Raji (cell line): ENCODE data around the gene DDIT3.

ENCODE experiments used
- POLR2A ChIP-seq: IDR thresholded peaks from 2 replicates; pipeline ENCODE4 v1.6.1; 2011; ENCODE audit warnings: low read depth, low read length, control low read depth; ENCODE audit not compliant: insufficient read depth

Gene DDIT3, protein sequence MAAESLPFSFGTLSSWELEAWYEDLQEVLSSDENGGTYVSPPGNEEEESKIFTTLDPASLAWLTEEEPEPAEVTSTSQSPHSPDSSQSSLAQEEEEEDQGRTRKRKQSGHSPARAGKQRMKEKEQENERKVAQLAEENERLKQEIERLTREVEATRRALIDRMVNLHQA

DNA sequence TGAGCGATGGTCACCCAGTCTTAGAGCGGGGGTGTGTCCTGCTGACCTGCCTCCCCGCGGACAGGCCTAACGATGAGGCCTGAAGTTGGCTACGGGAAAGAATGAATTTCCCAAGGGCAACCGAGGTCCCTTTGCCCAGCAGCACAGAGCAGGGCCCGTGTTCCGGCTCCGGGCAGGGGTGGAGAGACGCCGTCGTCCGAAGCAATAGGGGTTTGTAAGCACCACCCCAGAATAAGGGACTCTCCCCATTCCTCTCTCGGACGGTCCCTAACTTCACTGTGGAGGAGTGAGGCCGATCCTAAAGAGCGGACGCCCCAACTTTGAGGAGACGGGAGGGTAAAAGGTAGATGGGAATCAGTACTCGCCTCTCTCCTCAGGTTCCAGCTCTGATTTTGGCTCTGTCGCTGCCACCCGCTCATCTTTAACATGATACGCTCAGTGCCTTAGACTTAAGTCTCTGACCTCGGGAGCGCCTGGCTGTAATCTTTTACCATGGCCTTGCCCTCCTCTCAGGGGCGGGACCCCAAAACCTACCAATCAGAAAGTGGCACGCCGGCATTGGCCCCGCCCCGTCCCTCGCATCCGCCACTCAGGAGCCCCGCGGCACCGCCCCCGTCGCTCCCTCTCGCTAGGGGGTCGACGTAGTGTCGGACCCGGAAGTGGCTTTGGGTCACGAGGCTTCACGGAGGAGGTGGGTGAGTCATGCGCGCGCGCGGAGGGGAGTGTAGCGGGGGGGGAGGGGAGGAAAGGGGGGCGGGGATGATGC, at the start of gene DDIT3:
TSS of gene DDIT3 (minus strand) at position 462 of the 766 bp plus-strand sequence. CDS start 3,108 bp downstream, outside the sequence.
- TF ChIP-seq POLR2A = peak; percentile 99

DNA sequence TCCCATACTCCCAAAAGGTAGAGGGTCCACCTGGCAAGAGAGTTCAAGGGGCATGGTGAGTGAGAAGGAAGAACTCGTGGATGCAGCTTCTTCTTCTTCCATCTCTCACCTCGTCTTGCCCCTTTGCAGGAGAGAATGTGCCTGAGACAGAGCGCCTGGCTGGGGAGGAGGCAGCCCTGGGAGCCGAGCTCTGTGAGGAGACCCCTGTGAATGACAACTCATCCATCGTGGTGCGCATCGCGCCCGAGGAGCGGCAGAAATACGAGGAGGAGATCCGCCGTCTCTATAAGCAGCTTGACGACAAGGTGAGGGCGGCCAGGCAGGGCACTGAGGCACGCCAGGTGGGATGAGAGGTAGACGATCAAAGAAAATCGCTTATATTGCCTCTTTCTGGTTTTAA, 49.5 kb upstream of the DDIT3 start:
- TF ChIP-seq POLR2A = no peak

DNA sequence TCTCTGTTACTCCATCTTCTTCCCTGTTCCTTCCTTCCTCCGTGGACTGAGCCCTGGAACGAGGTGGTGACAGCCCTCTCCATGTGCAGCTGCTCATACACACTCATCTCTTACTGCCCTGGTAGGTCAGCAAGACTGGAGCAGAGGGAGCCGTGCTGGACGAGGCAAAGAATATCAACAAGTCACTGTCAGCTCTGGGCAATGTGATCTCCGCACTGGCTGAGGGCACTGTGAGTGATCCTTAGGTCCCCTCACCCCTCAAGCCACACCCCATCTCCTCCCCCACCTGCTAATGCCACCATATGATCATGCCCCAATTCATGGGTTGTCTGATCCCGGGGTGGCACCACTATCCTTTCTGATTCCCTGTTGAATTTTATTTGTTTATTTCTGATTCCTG, 48.5 kb upstream of the DDIT3 start:
- TF ChIP-seq POLR2A = no peak

DNA sequence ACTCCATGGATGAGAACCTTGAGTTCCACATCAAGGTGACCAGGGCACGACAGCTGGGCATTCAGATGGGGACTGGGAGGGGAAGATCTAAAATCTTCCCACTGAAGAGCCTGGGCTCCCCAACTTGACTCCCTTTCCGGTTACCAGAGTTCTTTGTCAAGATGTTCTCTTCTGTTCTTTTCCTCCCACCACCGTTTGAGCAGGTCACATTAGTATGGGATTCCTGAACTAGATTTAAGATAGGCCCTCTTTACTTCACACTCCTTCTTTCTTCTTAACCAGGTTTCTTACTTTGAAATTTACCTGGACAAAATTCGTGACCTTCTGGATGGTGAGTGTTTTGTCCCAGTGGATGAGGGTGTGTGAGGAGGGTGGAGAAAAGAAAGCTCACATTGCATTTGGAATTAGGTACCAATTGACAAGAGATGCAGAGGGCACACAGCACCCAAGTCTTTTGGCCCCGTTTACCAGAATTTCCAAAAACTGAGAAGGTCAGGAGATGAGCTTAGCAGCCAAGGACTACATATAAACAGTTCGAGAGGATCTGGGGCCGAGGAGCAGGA, 43.9 kb upstream of the DDIT3 start:
- TF ChIP-seq POLR2A = no peak

GRCh38 chr12:57563358-57563757, 43.0 kb upstream of the DDIT3 start:
- no peak for TF ChIP-seq POLR2A

DNA sequence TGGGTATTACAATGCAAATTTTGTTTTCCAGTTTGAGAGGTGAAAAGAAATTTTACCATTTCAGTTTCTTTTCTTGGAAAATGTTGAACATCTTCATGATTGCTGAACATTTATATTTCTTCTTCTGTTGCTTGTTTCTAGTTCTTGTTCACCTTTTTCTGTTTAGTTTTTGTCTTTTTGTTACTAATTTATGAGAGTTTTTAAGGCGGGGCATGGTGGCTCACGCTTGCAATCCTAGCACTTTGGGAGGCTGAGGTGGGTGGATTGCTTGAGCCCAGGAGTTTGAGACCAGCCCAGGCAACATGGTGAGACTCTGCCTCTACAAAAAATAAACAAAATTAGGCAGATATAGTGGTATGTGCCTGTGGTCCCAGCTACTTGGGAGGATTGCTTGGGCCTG, 40.2 kb upstream of the DDIT3 start:
- no peak for TF ChIP-seq POLR2A

DNA sequence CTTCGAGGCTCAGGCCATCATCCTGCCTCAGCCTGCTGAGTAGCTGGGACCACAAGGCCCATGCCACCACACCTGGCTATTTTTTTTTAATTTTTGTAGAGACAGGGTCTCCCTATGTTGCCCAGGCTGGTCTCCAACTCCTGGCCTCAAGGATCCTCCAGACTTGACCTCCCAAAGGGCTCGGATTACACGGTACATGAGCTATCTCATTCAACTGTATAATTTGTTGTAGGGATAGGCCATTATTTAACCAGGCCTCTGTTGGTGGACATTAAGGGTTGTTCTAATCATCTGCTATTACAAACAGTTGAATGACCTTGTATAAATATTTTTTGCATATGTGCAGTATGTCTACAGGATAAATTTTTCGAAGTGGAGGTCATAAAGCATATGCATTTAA, 38.5 kb upstream of the DDIT3 start:
- TF ChIP-seq POLR2A = no peak

- TF ChIP-seq POLR2A = no peak
Observed at GRCh38 chr12:57554897-57555296, 34.6 kb upstream of the DDIT3 start.

DNA sequence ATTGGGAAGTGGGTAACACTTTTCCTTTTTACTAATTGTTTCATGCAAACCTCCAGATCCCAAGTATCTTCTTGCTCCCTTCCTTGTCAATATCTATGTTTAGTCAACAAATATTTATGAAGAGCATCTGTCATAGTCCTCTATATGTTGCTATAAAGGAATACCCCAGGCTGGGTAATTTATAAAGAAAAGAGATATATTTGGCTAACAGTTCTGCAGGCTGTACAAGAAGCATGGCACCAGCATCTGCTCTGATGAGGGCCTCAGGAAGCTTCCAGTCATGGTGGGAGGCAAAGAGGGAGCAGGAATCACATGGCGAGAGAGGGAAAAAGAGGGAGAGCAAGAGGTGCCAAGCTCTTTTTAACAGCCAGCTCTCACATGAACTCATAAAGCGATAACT, 34.1 kb upstream of the DDIT3 start:
- TF ChIP-seq POLR2A = no peak

DNA sequence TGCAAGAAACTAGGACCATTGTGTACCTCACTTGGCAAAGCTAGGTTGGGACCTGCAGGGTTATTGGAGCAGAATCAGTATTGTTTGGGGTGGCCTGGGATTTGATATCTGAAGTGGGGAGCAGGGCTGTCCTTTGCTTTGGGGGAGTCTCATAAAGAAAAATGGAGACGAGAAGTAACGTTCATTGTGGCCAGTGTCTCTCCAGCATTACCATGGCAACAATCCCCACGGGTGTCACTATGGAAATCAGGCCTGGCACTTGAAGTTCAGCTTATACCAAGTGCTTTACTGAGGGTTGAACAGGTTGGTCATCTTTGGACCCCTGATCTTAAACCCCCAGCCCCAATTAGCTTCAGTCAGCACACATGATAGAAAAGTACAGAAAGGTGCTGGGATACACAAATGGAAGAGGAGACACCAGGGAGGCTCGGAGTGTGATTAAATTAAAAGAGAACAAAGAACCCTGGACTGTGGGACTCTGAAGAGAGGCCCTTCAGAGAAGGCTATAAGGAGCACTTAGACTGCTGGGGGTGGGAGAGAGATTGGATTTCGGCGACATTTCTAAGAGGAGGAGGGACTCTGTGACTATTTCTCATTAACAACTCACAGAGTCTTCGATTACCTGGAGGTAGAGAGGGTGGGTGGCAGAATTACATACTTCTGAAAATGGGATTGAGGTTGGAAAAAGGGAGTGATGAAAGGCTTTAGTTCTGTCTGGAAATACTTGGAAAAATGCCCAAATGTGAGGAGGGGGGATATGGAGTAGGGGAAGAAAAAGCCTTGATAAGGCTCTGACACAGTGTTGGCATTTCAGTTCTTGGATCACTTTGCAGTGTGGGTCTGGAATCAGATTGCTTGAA, 33.3 kb upstream of the DDIT3 start:
- TF ChIP-seq POLR2A = no peak

GRCh38 chr12:57552835-57553313, 32.6 kb upstream of the DDIT3 start:
- no peak for TF ChIP-seq POLR2A

- TF ChIP-seq POLR2A = no peak
Observed at GRCh38 chr12:57552306-57552651, 32.0 kb upstream of the DDIT3 start.

- no peak for TF ChIP-seq POLR2A
Observed at GRCh38 chr12:57551637-57552305, 31.5 kb upstream of the DDIT3 start.

DNA sequence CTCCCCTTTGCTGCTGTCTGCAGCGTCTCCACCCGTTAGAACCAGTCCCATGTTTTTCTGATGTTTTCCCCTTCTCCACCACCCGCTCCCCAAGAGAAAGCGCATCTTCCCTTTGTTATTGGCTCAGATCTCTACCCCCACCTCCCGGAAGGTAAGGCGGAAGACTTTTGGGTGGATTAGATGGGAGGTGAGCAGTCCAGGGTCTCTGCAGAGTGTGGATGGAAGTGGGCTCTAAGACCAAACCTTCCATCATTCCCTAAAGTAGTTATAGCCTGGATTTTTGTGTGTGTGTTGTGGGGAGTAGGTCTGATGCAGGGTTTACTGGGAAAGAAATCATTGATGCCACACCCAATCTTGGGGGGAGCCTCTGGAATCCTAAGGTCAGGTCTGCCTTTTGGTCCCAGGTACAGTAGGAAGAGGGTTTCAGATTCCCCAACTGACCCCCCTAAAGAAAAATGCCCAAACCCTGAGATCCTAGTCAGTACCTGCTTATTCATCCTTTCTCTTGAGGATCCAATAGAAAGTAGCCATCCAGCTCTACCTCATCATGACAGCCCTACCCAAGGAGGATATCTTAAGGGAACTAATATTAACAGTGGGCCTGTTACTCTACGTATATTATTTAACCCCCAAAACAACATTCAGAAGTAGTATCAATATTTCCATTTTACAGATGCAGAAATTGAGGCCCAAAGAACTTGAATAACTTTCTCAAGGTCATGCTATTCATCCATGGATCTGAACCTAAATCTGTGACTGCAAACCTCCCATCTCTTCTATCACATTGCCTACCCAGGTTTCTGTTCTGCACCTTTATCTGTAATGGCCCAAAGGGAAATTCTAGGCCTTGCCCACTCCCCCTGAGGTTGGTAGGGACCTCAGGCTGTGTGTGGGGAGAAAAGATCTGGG, 30.6 kb upstream of the DDIT3 start:
- TF ChIP-seq POLR2A = no peak
